Testis (tissue), 3 donors: ENCODE results near the gene PPP1R12A. TPM values are rescaled to one million over a fixed set of nuclear protein-coding genes. Genes with fewer than 3 reads are reported as not detected.
"Not testable (repeated sequence)": the region's sequence is repeated elsewhere in the genome, so short reads cannot be mapped to it uniquely, and the experiment has no call there.

Experiments
- DNase-seq: peaks from one replicate; pipeline ENCODE4 v3.0.0-alpha.2; 2019
- H3K27ac ChIP-seq, 2 donors: fragments of 200-600 bp; sonication (generic); one replicate each; pipeline ENCODE4 v1.5.1; 2019
- H3K27me3 ChIP-seq: fragments of 200-600 bp; sonication (generic); one replicate; pipeline ENCODE4 v1.5.1; 2019
- H3K36me3 ChIP-seq: fragments of 200-600 bp; sonication (generic); one replicate; pipeline ENCODE4 v1.5.1; 2017; ENCODE audit warnings: low read depth; ENCODE audit errors: missing control alignments
- H3K4me1 ChIP-seq: fragments of 200-600 bp; sonication (generic); one replicate; pipeline ENCODE4 v1.5.1; 2019
- H3K4me3 ChIP-seq, 2 donors: fragments of 200-600 bp; sonication (generic); one replicate each; pipeline ENCODE4 v1.5.1; 2017 to 2019
- H3K9me3 ChIP-seq: fragments of 200-600 bp; sonication (generic); one replicate; pipeline ENCODE4 v1.5.1; 2017
- CTCF ChIP-seq, 3 experiments: fragments of 450-650 bp in 2 of 3; fragments of 200-600 bp in 1 of 3; sonication (generic) in 1 of 3; IDR thresholded peaks; one replicate each; pipeline ENCODE4 v1.5.1; 2016 to 2019; ENCODE audit warnings: antibody characterized with exemption in 3 of 3, mild to moderate bottlenecking in 2 of 3, moderate library complexity in 1 of 3
- POLR2A ChIP-seq: fragments of 450-650 bp; IDR thresholded peaks from one replicate; pipeline ENCODE4 v1.6.1; 2017; ENCODE audit warnings: antibody characterized with exemption, mild to moderate bottlenecking, moderate library complexity
- WGBS, 2 donors: methylation state at CpG; one replicate each; pipeline ENCODE4 v1.1.5; 2018; 5-methylcytosine and 5-hydroxymethylcytosine counted together
- intact Hi-C: fragments of 100-400 bp; cut with DNase I; formaldehyde crosslinking; loops from one replicate; pipeline ENCODE4 v1.15.1; 2023; ENCODE audit warnings: low total_unique reads
- polyA plus RNA-seq: library from polyadenylated mRNA; stranded (reverse); fragments of 350-450 nt; fragmentation: Illumina TruSeq; extraction: RNeasy Lipid Tissue Mini Kit (QIAGEN cat#74804); gene quantifications from one replicate; pipeline ENCODE4 v1.2.3, GENCODE V29; 2014; ENCODE audit warnings: low read depth, low replicate concordance; ENCODE audit not compliant: insufficient read depth
- total RNA-seq, 2 donors: library from RNA; depleted of rRNA; stranded (reverse); fragments of >200 nt; gene quantifications; one replicate each; pipeline ENCODE4 v1.2.3, GENCODE V29; 2016

Gene PPP1R12A
- total and polyA plus RNA-seq, 3 donors from 2014 or later, result 22.4 to 119 (median 113) TPM

GRCh38 chr12:79826267-79827128, 108.4 kb downstream of the PPP1R12A start:
- Histone ChIP-seq H3K4me1 (peaks cover 7% of the 10 kb centered on the region), H3K27me3 (no peaks in the 10 kb centered on the region), H3K4me3 (no peak overlapping the region), H3K9me3 (no peaks in the 10 kb centered on the region), H3K36me3 (no peaks in the 10 kb centered on the region), H3K27ac (no peak overlapping the region)
- intact Hi-C loops, result no loop called here
- WGBS, 2 donors, result 82 to 88% methylated on average over 6 of the region's 6 CpGs
- no peak for DNase-seq
- TF ChIP-seq CTCF (IDR thresholded peaks at IDR 0.05), result no peak
- no peak for TF ChIP-seq POLR2A

- H3K4me1 ChIP-seq, result peaks cover 11% of the 10 kb centered on the region
Measured at GRCh38 chr12:79822475-79822874, 112.4 kb downstream of the PPP1R12A start.

GRCh38 chr12:79818856-79819255, 116.0 kb downstream of the PPP1R12A start:
- 20 to 22% methylated on average over 3 of the region's 3 CpGs for WGBS, 2 donors
- TF ChIP-seq CTCF (IDR thresholded peaks at IDR 0.05) (no peak), POLR2A (no peak)
- no peak for DNase-seq
- Histone ChIP-seq H3K36me3 (no peaks in the 10 kb centered on the region), H3K4me1 (peaks cover 4% of the 10 kb centered on the region), H3K27ac (peak overlapping the region; percentile 37 to 64), H3K4me3 (no peak overlapping the region), H3K27me3 (no peaks in the 10 kb centered on the region), H3K9me3 (no peaks in the 10 kb centered on the region)
- intact Hi-C loops, result no loop called here

More at GRCh38 chr12:79822475-79822874, 112.4 kb downstream of the PPP1R12A start:
- TF ChIP-seq CTCF (IDR thresholded peaks at IDR 0.05), result no peak
- no peak for TF ChIP-seq POLR2A
- intact Hi-C loops, result no loop called here
- H3K4me3 ChIP-seq, result no peak overlapping the region
- no peak for DNase-seq
- H3K9me3 ChIP-seq, result no peaks in the 10 kb centered on the region
- H3K27ac ChIP-seq, result no peak overlapping the region
- no peaks in the 10 kb centered on the region for H3K27me3 ChIP-seq
- H3K36me3 ChIP-seq, result no peaks in the 10 kb centered on the region

GRCh38 chr12:79784366-79785065, 150.4 kb downstream of the PPP1R12A start:
- H3K27ac ChIP-seq, H3K27me3 ChIP-seq, H3K9me3 ChIP-seq, intact Hi-C loops, H3K4me3 ChIP-seq, DNase-seq, H3K36me3 ChIP-seq, H3K4me1 ChIP-seq: not testable (repeated sequence)
- WGBS, 2 donors, result 95 to 97% methylated on average over 10 of the region's 10 CpGs

- Histone ChIP-seq H3K27ac (no peak overlapping the region), H3K36me3 (no peaks in the 10 kb centered on the region), H3K9me3 (no peaks in the 10 kb centered on the region), H3K4me1 (peaks cover 4% of the 10 kb centered on the region), H3K4me3 (no peak overlapping the region), H3K27me3 (no peaks in the 10 kb centered on the region)
- TF ChIP-seq POLR2A (no peak), CTCF (IDR thresholded peaks at IDR 0.05) (no peak)
- no peak for DNase-seq
- intact Hi-C loops, result no loop called here
Measured at GRCh38 chr12:79782172-79782900, 152.6 kb downstream of the PPP1R12A start.
